ENCODE measurements around the gene SP2.
A peak's percentile ranks its signal among the peaks of the same experiment; 100 is the strongest.

The SP2 gene

DNA sequence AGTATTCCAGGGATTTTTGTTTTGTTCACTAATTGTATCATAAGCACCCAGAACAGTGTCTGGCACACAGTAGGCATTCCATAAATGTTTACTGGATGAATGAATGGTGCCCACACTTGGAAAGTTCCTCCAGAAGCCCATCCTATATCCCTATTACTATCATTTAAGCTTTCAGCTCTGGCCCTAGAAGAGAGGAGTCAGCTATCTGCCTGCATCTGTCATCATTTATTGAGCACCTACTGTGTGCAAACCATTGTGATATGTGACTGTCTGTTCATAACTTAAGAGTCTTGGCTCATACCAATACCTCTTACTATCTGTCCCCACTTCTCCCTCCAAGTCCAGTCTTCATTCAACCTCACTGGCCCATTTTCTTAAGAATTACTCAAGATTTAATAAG, 25.0 kb upstream of the SP2 start:
- DNase-seq: no peak

DNA sequence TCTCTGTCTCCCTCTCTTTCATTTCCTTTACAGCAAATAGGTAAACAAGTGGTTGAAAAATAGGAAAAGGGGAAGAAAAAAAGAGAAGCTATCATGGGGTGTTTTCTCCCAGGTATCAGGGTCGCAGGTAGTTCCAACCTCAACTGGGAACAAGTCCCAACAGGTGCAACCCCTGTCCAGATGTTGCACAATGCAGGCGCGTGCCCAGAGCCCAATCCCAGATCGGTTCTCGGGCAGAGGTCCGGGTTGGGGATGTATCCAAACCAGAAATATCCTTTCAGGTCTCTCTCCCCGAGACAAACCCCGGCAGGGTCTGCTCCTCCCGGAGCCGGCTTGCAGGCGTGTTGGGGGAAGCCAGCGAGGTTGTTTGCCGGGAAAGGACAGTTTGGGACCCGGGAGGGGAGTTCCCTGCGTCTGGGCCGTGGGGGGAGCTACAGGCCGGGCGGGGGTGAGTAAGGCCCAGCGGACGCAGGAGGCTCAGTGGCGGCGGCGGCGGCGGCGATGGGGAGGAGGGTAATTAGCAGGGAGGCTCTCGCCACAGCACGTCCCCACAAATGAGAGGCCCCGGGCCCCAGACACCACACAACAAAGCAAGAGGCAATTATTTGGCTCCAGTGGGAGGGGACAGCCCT, 23.9 kb upstream of the SP2 start:
- DNase-seq: no peak

DNA sequence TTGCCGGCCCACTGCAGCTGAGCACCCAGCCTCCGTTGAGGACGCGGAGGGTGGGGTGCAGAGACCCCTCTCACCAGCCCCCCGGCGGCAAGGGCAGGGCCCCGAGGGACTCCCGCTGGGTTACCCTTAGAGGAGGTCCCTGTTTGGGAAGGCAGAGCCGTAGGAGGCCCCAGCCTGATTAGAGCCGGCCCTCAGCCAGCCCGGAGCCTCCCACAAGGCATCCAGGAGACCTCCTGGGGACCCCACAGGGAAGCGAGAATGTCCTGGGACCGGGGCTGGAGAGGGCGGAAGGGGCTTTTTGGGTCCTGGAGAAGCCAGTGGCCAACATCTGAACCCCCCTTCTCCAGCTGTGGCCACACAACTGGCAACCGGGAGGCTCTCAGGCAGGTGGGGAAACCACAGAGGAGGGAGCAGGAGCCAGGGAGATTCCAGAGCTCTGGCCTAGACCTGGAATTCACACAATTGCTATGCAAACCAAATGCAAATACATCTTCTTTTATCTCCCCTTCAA, 23.3 kb upstream of the SP2 start:
- no peak for DNase-seq

DNA sequence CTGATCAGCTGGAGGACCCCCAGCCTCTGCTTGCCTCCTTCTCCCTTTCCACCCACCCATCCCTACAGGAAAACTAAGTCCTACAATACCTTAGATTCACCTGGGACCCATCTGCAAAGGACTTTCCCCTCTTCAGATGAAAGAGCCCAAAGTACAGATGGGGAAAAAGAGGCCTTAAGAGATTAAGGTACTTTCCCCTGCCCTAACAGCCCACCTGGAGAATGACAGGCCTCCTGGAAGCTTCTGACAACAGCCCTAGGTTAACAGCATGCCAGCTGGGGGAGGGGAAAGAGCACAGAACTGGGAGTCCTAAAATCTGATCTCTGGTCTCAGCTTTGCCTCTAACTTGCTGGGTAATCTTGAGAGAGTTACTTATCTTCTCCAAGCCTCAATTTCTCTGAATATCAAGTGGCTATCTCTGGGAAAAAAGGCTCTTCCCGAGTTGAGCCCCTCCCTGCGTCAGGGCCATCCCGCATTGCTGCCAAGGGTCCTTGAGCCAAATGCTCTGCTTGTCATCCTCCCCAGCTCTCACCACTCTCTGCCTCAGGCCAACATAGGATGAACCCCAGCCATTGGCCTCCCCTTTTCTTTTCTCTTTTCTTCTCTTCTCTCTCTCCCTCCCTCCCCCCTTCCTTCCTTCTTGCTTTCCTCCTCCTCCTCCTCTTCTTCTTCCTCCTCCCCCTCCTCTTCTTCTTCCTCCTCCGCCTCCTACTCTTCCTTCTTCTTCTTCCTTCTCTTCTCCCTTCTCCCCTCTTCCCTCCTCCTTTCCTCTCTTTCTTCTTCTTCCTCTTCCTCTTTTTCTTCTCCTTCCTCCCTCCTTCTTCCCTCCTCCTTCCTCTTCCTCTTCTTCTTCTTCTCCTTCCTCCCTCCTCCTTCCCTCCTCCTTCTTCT, 22.6 kb upstream of the SP2 start:
- no peak for DNase-seq

DNA sequence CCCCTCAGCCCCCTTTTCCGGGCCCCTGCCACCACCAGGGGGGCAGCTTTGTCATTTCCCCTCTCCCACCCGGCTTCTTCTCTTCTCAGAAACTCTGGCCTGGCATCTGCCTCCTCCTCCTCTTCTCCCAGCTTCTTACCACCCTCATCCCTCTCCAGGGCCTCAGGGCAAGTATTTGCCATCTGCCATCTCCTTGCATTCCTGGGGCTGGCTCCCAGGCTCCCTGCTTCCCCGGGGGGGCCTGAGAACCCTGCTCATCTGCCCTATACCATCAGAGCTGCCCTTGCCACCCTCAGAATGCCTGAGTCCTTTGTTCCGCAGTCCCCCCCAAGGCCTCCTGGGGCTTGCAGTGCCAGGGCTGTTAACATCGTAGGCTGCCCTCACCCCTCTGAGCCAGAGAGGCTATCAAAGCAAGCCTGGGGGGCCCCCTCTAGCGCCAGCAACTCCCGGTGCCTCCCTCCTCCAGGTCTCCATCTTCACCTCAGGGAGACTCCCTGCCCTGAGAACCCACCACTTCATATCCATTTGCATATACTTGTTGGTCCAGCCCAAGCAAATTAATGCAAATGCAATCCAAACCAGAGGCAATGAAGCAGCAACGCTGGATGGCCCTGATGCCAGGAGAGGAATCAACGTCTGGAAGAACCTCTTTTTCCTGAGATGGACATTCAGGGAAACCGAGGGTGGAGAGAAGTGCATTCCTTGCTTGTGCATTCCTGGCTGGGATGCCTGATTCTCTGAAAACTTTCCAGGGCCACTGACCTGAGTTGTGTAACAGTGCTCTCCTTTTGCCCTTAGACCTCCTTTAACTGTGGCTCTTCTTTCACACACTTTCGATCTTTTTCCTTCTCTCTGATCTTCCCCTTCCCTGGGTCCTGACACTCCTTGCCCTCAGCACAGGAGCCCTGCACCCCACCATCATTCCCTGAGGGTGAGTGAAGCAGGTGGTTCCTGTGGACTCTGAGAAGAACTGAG, 20.7 kb upstream of the SP2 start:
- no peak for DNase-seq

DNA sequence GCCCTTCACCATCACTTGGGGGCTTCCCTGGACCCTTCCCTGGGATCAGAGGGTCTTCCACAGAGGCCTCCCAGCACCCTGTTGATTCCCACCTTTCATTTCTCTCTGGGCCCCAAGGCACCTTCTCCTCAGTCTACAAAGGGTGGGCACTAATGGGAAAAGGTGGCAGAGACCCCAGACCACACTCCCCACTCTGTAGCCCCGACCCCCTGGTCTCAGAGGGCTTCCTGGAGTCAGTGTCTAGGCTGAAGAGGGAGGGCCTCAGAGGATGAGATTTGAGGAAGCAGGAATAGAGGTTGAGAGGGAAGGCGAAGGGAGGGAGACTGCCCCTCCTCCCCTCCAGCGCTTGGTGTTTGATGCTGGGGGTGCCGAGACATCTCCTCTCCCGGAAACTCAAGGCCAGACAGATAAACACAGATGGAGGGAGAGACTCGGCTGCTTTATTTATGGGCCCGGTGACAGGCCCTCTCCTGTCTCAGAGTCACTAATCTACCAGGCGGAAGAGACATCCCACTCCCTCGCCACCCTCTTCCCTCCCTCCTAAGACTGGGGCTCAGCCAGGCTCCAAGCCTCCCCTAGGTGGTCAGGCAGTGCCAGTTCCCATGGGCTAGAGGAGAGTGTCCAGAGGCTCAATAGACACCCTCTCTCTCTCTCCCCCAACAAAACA, 18.5 kb upstream of the SP2 start:
- DNase-seq: no peak

DNA sequence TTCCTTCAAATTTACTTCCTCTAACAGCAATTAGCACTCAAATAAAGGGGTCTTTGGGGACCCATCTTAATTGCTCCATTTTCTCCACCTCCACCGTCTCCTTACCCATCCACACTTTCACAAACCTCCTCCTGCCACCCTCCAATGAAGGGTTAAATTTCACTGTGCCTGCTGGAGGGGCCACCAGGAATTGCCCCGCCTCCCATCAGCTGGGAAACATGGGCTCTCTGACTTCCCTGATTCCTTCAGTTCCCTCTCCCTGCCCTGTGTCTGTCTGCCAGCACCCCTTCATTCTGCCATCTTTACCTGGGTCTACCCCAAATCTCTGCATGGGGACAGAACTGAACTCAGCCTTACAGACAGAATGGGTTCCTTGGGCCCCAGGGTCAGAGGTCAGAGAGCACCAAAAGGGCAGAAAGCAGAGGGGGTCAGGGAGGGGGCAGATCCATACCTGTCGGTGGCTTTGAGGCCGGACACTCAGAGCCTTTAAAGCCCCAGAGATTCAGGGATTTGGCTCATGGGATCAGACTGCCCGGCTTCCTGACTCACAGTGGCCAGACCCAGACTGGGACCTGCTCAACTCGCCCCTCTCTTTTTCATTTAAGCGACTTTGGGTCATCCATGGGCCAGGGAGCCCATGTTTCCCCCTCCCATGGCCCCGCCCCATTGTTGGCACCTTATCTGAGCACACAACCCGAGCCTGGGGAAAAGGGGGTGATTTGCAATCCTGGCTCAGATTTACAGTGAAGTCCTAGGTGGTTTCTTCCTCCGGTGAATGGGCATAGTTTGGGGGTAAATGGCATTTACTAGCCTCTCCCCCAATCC, 17.6 kb upstream of the SP2 start:
- DNase-seq: no peak

DNA sequence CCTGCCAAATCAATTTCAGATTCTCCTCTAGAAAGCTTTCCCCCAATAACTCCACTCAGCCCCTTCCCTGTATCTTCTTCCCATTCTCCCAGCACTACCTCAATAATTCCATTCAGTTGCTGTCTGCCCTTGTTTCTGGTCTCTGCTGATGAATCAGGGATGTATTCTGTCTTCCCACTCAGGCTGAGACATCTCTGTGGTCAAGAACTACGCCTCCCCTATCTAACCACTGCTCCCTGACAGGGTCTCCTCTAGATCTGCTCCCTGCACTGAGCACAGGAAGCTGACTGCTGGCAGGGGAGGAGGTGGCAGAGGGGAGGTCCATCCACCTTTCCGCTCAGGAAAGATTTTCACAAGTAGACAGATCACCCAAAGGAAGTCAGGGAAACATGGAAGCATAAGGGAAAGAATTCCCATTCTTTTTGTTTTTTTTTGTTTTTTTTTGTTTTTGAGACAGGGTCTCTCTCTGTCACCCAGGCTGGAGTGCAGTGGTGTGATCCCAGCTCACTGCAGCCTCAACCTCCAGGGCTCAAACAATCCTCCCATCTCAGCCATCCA, 16.9 kb upstream of the SP2 start:
- DNase-seq: no peak

DNA sequence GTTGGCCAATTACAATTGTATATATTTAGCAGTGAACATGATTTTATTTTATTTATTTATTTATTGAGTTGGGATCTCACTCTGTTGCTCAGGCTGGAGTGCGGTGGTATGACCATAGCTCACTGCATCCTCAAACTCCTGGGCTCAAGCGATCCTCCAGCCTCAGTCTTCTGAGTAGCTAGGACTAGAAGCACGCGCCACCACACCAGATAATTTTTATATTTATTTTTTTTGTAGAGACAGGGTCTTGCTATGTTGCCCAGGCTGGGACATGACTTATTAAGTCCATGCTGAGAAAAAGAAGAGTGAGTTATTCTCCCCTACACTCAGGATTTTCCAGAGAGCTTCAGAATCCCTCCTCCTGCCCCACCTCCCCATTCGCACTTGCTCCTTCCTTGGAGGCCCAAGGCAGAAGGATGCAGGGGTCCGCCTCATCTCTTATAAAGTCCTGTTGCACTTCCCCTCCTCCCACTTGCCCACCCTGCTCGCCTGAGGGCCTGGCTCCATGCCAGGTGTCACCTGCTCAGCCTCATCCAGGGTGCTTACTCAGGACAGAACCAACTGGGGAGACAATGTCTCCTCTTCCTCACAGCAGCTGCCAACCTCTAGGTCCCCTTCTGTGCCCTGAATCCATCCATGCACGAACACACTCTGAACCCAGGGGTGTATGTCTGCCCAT, 16.1 kb upstream of the SP2 start:
- no peak for DNase-seq

DNA sequence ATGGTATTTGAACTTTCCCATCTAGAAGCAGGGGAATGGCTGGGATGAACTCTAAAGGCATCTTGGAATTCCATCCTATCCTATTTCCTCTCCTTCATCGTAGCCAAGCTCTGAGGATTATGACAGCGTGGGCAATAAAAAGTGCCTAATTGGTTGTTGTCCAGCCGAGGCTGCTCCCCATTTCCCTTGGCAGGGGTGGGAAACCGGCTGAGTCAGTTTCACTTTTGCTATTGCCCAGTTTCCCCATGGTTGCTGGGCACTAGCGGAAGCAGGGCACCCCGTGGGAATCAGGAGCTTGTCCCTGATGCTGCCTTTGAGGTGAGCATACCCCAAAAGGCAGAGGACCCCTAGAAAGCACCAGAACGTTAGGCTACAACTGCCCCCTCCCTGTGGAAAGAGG, 13.8 kb upstream of the SP2 start:
- DNase-seq: no peak

DNA sequence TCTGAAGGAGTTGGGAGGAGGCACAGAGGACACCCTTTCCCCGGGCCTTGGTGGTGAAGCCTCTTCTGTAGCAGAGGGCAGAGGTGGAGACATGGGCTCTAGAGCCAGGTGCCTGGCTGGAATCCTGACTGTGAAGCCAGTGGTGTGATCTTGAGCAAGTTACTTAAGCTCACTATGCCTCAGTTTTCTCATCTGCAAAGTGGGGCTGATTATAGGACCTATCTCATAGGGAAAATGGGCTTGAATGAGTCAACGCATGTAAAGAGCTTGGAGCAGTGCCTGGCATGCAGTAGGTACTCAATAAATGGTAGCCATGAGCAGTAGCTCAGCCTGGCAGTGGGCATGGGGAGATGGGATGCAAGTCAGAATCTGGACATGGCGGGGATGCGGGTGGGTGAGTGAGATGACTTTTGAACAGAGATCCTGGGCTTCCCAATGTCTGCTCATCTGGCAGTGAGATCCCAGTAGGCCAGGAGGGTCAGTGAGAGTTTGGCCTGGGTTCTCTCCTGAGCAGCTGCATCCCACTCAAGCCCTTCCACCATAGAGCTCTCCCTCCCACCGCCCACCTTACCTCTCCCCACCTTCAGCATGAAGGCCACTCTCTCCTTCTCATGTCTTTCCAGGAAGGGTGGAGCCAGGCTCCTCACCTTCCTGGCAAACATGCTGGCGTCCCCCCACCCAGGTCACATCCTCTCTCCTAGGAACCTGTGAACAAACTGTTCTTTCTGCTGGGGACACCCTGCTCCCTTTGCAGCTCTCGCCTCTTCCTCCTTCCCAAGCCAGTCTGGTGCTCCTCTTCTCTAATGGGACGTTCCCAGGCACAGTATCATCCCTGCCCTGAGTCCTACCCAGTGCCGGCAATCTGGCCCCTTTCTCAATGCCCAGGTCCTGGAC, 13.1 kb upstream of the SP2 start:
- no peak for DNase-seq

DNA sequence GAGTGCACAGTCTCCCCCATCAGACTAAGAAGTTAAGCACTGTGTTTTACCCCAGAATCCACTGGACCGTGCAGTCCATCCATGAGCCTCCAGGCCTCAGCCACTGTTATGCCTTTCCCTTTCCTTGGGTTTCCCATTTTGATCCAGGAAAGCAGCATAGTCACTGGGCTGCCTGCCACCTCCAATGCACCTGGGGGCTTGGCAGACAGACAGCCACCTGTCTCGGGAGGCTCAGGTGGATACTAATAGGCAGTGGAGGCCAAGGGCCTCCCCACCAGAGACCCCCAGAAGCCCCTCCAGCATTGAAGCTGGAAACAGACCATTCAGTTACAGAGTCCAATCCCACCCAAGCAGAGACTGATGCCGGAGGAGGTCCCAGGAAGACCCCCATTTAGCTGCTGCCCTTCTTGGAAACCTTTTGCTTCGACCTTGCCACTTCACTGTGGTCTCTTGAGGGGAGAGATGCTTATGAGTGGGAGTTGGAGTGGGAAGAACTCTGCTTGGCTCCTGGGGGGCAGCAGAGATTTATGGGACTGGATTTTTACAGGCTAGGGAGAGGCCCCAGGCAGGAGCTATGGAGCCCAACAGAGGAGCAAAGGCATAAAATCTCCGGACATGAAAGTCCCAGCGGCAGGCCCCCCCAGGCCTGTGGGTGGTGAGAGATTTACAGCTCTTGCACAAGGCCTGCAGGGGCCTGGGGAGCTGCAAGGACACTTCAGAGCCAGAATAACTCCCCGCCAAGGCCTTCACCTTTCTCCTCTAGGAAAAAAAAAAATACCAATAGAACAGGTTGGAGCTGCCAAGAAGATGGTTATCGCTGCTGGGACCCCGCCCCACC, 12.2 kb upstream of the SP2 start:
- DNase-seq: no peak

DNA sequence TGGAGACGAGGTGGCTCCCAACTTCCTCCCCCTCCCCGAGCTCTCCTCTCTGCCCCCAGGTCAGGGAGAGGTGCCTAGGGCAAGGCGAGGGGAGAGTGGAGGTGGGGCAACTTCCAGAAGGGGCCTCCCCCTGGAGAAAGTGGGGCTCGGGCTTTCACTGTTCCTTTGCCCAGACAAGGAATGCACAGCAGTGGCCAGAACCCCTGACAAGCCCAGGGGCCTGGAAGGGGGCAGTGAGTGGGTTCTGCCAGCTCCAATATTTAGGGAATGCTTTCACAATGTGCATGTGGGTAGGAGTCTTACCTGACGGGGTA, 11.7 kb upstream of the SP2 start:
- DNase-seq: no peak

DNA sequence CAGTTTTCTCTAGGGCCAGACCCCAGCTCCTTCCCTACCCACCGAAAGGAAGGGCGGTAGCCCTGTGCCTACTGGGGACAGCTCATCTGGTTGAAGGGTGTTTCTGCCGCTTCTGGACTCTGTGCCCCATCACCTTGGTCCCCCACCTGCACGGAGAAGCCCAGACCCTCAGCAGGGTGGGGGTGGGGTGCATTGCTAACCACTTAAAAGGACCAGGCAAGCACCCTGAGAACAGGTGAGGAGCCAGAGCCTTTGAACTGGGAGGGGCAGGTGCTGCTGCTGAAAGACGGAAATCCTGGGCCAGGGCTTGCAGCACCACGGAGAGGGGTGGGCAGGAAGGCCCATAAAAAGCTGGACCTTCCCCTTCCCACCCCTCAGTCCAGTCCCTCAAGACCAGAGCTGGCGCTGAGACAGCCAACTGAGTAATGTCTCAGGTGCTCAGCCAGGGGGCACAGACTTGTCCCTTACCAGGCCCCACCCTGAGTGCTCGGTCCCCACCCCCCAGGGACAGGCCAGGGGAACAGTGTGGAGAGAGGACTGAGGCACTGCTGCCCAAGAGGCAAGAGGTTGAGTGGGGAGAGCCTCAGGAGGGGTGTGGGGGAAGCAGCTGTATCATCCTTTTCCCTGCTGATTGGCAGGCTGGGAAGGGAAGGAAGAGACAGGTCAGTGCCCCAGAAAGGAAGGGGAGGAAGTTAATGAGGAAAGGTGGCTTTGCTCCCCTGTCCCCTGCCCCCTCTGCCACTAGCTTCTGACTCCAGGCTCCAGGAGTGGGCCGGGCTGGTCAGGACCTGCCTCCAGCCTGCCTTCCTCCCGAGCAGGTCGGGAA, 10.9 kb upstream of the SP2 start:
- no peak for DNase-seq

DNA sequence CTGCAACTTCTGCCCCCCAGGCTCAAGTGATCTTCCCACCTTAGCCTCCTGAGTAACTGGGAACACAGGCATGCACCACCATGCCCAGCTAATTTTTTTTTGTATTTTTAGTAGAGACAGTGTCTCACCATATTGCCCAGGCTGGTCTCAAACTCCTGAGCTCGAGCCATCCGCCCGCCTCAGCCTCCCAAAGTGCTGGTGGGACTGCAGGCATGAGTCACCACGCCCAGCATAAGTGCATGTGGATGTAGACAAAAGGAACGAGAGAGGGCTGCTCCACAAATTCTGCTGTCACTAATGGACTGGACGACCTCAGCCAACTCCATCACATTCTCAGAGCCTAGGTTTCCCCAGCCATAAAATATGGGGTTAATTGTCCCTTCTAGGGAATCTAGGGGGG, 7.7 kb upstream of the SP2 start:
- no peak for DNase-seq

DNA sequence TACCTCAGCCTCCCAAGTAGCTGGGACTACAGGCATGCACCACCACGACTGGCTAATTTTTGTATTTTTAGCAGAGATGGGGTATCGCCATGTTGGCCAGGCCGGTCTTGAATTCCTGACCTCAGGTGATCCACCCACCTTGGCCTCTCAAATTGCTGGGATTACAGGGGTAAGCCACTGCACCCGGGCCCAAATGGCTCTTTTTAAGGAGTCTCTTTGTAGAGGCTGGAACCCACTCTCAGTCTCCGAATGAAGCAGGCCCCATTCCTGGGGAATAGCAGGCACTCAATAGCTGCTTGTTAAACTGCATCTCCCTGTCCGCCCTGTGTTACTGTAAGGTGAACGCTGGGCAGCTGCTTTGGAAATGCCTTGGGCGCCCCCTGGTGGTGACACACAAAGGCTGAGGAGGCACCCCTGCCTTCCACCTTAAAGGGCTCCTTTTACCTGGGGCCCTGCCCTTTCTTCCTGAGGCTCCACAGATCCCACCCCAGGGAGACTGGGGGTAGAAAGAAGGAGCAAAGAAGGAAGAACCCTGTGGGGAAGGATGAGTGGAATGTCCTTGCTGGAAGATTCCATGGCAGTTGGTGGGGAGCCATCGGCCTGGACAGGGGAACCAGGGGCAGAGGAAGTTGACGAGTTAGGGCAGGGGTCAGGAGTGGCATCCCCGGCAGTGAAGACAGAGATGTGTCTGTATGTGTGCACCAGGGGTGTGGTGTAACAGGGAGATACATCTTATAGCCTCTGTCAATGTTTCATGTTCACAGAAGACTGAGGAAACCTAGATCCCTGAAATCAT, 6.1 kb upstream of the SP2 start:
- DNase-seq: peak; percentile 97

DNA sequence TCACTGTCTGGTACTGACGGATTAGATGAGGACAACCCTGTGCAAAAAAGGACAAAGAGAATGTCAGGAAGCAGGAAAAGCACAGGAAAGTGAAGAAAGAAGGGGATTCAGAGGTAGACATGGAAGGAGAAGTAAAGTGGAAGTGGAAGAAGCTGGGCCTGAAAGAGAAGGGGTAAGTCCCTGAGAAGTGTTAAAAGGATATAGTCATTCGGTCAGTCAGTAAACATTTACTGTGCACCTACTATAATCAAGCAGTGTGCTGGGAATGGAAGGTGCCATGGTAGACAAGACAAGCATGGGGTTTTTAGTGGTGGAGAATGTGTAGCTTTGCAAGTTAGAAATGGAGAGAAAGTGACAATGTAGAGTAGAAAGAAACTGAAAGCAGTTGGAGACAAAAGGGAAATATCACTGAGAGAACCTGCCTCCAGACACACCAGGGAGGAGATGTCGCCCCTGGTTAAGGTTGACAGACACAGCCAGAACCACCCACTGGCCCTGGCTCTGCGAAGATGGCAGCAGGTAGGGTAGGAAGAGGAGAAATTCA, 4.4 kb upstream of the SP2 start:
- no peak for DNase-seq
